Stimulated activated CD4-positive, alpha-beta T cell treated with anti-CD3 and anti-CD28 coated beads, TNF-alpha, amount 100 ng/mL, for 48 hours (primary cell): Measurements from ENCODE around the gene FAM163B.
A peak's percentile ranks its signal among the peaks of the same experiment; 100 is the strongest.
"Not testable (repeated sequence)": the region's sequence is repeated elsewhere in the genome, so short reads cannot be mapped to it uniquely, and the experiment has no call there.

Source experiments
- DNase-seq, 3 donors: peaks; one replicate each; pipeline ENCODE4 v3.0.0-alpha.2; 2020; ENCODE audit warnings: low read depth in 3 of 3

Gene FAM163B

DNA sequence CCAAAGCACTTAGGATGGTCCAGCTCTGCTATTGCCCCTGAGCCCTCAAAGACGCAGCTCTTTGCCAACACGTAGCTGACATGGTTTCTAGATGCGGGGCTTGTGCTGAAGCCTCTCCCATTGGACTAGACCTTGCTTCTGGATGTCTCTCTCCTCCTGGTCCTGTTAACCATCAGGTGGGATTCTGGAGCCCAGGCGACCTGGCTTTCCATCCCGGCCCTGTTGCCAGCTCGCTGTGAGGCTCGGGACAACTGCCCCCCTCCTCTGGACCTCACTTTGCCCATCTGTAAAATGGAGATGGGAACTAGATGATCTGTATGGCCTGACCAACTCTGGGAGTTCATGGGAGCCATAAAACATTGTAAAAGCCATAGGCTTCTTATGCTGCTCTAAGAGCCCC is 31.0 kb upstream of the FAM163B start:
- no peak for DNase-seq

DNA sequence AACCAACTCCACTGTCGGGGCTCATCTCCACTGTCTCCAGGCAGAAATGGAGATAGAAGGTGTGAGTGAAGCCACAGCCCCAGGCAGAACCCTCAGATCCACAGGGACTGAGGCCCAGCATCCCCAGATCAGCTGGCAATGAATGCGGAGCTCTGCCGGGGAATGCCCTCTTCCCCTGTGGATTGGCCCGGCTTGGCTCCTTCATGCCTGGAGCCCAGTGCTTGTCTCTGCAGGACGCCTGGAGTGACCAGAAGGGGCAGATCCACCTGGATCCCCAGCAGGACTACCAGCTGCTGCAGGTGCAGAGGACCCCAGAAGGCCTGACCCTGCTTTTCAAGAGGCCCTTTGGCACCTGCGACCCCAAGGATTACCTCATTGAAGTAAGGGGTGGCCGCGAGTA is 30.4 kb upstream of the FAM163B start:
- no peak for DNase-seq

DNA sequence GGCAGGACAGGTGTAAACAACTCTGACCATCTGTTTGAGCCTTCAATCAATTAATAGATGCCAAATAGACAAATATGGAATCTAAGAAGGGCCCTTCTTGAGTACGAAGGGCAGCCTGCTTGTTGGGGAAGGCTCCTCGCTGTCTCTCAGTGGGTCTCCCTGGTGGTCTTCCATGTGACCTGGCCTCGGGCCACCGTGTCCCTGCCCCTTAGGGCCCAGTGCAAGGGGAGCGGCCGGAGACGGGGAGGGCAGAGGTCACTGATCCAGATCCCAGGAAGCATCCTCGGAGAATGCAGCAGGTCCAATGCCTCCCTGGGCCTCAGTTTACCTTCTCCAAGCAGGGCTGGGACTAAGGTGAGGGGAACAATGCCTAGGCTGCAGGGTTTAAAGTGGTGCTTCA is 29.5 kb upstream of the FAM163B start:
- DNase-seq: no peak

DNA sequence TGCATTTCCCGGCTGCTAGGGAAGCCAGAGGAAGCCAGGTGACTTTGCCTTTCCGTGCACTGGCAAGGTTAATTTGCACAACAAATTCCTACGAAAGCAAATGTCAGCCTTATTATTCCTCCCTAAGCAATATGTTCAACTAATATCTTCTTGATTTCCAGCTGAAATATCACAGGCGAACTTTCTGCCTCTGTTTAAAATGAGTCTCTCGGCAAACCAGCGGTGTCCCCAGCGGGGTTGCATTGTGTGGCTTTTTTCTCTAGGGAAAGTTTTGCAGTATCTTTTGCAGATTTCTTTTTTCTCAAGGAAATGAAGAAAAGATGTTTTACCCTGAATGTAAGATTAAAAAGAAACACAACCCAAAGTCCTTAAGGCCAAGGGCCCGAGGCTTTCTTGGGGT is 28.9 kb upstream of the FAM163B start:
- DNase-seq: no peak

DNA sequence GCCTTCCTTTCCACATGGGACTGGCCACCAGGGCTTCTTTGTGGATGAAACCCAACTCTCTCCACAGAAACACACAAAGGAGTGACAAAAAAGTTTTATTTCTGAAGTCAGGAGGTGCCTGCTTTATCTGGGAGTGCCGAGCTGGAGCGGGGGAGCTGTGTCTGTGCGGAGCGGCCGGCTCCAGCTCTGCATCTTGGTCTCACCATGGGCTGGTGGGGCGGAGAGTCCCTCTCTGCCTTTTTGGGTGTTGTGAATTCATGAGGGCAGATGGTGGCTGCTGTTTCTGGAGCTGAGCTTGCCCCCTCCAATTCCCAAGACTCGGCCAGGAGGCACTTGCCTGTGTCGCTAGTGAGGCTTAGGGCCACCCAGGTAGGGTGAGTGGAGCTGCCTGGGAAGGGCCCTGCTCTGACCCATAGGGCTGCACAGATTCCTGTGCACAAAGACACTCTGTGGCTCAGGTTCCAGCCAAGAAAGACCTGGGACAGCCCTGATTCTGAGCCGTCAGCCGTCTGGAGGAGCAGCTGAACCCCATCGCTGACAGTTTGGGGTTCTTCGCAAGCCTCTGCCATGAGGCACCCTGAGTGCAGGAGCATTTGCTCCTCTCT is 28.4 kb upstream of the FAM163B start:
- no peak for DNase-seq

DNA sequence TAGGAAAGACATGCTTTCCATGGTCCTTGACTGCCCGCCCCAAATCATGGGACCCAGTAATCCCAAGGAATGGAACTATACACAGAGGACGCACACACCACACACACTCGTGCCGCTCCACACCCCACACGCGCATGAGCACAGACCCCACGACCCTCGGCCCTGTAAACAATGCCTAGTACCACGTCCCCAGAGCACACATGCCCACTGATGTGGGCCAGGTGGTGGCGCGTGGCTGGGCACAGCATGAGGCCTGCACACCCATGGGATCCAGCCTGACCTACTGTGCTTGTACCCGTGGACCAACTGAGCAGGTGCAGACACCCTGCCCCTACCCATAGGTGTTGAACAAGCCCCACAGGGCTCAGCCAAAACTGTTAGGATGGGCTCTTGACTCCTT is 27.7 kb upstream of the FAM163B start:
- no peak for DNase-seq

DNA sequence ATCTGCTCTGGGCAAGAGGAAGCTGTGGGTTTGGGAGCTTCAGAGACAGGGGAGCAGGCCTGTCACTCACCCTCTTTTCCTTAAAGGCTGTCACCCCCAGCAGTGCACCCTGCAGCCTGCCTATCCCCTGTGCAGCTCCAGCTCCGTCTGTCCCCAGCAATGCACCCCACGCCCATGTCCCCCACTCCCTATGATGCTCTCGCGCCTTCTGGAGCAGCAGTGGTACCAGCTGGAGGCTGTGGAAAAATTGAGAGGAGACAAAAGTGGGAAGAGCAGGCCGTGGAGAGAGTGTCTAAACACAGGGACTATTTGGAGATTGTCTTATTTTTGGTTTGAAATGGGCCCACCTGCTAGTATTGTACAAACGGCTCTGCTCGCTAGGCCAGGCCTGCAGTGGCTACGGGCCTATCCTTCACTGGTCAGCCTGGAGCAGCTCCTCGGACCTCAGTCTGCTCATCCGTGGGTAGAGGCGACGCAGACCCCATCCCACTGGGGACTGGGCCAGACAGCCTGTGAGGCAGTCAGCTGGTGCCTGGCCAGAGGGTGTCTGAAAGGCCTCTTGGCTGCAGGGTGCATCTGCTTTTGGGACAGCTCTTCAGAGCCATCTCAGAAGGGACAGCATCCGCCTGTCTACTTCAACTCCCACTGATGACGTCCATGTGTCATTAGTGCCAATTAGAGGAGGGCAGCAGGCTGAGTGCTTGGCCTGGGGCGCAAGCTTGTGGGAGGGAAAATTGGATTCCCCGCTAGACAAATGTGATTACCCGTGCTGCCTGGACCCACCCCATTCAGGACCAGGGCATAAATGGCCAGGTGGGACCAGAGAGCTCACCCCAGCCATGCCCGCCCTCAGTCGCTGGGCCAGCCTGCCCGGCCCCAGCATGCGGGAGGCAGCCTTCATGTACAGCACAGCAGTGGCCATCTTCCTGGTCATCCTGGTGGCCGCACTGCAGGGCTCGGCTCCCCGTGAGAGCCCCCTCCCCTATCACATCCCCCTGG is 26.6 kb upstream of the FAM163B start, which contains the start of gene DBH:
DBH (plus strand) TSS at position 831 of the 999 bp plus-strand sequence; CDS start at position 840, 9 bp downstream.
- DNase-seq: no peak

DNA sequence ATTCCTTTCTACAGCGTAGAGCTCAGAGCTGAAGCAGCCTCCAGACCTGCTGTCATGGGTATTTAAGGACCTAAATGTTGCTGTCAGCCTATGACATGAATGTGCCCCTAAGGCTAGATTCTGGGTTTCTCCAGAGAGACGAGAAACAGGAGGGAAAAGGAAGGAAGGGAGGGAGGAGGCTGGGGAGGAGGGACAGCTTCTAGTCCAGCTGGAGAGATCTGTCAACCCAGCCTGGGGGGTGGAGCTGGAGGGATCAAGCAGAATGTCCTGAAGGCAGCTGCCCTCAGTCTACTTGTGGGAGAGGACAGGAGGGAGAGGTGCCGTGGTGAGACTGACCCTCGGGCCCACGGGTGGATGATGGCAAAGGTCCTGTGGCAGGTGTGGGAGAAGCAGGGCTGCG is 25.9 kb upstream of the FAM163B start:
- no peak for DNase-seq

DNA sequence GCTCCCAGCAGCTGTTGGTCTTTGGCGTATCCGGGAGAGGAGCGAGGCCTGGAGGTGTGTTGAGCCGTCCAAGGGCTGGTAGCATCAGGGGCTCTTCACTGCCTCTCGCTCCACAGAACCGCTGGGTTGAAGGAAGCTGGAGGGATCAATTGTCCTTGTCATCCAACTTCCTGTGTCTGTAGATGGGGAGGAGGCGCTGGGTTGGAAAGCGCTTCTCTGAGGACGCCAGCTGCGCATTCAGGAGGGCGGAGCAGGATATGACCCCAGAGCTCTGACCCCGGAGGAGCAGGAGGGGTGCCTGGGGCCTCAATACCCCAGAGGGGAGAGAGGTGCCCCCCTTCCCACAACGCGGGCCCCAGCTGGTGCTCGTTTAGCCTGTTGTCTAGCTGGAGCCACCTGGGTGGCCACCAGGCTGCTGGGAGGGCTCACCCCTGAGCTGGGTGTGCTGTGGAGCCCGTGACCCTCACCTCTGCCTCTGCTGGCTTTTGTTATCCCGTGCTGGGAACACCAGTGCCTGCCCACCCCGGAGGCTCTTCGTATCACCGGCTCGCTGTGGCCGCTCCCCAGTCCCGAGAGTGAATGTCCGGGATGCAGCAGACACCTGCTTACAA is 25.0 kb upstream of the FAM163B start:
- no peak for DNase-seq

DNA sequence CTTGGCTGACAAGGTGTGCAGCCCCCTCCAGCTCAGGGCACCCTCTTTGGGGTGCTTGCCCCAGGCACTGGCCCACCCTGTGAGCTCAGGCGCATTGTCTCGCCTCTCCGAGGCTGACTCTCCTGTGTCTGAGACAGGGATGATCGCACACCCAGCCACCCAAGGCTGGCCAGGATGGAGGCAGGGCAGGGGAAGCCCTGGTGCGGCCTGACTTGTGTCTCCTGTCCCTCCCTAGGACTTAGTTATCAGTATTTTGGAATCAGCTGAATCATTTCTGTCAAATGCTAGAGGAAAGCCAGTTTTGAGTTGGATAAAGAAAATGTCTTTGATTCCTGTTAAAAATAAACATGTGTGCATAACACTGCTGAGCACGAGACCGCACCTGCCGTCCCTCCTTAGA is 24.5 kb upstream of the FAM163B start:
- DNase-seq: no peak

DNA sequence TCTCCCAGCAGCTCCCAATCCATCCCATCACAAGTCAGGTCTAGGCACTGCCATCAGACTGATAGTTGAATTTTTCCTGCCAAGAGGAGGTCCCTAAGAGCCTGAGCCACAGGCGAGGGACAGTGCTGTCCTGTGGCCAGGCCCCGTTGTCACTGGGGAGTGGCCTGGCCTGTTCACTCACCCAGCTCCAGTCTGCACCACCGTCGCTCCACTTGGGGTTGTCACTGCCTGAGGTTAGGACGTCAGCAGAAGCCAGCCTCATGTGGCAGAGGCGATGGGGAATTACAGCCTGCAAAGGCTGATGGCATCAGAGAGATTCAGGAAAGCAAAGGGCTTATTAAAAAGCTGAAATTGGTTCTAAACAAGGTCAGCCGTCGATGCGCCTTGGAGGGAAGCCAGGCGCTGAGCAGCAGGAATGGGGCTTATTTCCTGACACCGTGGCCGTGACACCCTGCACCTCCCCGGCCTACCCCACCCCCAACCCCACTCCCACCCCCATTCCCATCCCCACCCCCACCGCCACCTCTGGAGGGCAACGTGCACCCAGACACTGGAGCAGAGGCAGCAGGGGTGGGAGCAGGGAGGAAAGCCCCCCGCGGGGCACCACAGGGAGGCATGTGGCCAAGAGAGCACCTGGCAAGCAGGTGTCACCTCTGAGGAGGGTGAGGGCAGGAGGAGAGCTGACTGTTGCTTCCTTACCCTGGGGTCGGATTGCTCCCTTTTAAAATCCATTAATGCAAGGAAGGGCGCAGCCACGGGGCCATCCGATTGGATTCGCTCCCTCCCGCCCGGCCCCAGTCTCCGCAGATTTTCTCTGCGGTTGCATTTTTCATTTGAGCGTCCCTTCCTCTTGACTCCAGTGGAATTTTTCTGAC is 23.9 kb upstream of the FAM163B start:
- no peak for DNase-seq

DNA sequence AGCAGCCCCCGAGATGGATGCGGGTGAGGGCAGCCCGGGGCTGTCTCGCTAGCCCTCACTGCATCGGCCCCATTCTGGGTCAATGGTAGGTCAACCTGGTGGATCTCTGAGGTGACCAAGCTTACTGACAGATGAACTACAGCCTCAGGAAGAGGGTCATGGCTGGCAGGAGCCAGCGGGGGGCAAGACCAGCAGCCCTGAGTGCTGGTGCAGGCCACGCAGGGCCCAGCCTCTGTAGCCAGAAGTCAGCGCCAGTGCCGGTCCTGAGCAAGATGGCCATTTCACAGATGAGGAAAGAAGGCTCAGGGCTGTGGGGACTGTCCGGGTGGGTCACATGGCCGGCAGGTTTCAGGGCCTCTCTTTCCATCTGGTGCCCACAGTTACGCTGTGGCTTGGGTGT is 21.9 kb upstream of the FAM163B start:
- DNase-seq: no peak

DNA sequence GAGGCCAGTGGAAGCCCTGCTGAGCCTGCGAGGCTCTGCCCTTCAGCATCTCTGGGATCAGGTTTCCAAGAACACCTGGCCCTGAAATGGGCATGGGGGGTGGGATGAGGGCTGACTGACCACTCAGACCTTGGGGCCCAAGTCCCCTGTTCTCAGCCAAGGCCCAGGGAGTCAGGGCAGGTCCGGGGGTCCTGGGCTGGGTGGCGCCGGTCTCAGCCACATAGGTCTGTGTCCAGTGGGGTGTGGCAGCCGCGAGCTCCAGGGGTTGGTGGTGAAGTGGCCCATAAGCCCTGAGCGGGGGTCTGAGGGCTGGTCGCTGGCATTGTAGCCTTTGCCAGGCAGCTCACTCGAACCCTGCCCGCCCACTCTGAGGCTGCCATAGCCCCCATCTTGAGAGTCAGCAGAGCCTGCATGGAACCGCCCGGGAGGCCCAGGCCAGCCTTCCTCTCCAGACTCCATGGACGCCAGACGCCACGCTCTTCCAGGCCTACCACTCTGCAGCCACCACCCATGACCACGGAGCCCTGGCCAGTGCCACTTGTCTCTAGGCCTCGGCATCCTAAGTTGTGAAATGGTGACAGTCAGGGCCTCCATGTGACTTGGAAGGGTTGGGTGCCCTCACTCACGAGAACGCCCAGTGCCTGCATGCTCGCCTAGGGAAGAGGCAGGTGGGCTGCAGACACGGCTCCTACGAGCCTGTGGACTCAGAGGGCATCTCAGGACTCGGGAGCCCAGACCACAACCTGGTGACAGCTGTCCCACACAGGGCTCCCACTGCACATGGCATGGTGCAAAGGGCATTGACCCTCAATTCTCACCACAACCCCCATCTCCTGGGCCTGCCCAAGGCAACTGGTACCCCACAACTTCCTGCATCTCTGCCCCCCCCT is 20.3 kb upstream of the FAM163B start:
- no peak for DNase-seq

DNA sequence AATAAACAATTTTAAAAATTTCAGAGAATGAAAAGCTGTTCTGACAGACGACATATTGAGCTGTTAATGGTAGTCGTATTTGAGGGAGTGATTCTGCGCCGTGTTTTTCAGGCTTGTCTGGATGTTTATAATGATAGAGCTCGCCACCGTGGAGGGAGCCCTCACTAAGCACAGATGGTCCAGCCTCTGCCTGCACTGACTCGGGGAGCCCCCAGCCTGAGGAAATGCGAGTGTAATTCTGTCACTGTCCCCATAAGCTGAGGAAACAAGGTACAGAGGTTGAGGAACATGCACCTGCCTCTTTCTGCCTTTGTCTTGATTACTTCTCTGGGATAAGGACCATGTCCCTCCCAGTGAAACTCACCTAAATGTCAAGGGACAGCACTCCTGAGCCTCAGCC is 19.6 kb upstream of the FAM163B start:
- DNase-seq: no peak

DNA sequence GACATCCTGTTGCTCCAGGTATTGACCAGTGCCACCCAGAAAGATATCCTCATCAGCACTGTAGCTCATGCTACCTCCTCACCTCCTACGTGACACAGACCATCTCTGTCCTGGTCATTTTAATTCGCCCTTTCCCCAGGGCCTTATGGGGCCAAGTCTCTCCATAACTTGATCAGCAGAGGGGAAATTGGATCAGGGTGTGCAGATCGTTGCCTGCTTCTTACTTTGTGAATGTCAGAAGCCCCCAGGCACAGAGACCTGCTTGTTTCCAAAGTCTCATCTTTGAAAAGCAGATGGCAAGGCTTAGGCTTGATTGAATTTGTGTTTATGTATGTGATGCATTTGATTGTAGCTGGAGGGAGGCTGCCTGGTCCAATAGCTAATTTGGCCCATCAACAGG is 18.2 kb upstream of the FAM163B start:
- no peak for DNase-seq

DNA sequence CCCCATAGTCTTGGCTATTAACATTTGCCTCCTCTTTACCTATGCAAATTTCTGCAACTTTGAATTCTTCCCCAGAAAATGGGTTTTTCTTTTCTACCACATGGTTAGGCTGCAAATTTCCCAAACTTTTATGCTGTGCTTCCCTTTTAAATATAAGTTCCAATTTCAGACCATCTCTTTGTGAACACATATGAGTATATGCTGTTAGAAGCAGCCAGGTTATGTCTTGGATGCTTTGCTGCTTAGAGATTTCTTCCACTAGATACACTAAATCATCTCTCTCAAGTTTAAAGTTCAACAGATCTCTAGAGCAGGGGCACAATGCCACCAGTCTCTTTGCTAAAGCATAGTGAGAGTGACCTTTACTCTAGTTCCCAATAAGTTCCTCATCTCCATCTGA is 16.8 kb upstream of the FAM163B start:
- DNase-seq: not testable (repeated sequence)

DNA sequence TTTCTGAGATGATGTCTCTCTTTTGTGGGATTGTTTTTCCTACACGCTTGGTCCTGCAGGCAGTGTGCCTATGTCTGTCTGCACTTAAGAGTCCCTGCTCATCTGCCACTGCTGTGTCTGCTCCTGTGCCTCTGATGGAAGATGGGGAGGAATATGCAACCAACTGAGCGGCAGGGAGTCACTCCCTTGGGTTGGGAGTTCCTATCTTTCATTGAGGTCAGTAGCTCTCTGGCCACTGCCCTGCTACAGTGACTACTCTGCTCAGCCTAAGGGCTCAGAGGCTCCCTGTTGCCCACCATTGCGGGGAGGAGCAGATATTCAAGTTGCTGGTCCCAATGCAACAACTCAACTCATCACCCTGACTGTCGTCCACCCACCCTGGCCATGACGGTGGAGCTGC is 13.4 kb upstream of the FAM163B start:
- no peak for DNase-seq

DNA sequence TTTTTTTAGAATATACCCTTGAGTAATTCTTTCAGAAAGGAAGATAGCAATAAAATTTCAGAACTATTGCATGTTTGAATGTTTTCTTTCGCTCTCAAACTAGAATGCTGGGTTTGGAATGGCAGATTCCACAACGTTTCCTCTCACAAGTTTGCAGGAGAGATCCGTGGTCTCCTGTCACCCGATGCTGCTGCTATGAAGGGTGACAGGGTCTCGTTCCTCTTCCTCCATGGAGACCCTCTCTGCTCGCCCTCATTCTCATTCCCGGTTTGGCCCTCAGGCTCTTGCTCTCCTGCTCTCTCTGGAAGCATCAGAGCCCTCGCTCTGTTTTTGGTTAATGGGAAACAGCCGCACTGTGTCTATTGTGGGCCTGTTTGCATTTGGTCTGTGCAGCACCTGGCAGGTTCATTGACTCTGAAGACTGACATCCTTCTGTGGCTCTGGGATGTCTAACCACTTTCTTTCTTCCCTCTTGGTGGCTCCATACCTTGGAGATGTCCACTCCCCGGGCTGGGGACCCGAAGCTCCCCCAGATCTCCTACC is 12.6 kb upstream of the FAM163B start:
- DNase-seq: no peak

DNA sequence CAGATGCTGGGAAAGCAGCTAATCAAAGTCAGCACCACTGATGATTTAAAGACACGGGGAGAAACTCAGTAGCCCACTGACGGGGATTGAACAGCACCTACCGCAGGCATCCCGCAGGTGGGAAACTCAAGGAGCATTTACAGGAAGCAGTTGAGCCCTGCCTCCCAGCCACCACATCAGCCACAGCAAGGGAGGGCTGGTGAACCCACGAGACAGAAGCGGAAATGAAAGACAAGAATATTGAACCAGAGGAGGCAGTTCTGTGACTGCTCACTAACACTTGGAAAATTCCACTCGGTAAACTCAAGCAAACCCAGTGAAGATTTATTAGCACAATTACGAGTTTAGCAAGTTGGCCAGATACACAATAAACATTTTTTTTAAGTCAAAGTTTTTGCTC is 10.6 kb upstream of the FAM163B start:
- DNase-seq: peak; percentile 8 to 13 (median 11)

DNA sequence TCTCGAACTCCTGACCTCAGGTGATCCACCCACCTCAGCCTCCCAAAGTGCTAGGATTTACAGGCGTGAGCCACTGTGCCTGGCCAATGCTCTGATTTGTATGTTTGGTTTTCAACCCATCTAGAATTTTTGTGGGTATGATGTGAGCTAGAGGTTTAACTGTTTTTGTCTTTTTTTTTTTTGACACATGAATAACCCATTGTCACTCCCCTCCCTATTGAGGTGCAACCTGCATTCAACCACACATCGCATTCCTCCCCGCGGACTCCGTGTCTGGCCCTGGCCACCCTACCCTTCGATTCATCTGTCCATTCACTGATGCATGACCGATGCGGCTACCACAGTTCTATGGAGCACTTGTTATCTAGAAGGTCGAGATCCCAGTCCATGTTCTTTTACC is 9.5 kb upstream of the FAM163B start:
- no peak for DNase-seq
